Activated T-cell treated with anti-CD3 and anti-CD28 coated beads, Interleukin-2, amount 50 U/mL, for 72 hours (primary cell): Measurements from ENCODE around the gene MYH14. TPM values are rescaled to one million over a fixed set of nuclear protein-coding genes. Genes with fewer than 3 reads are reported as not detected.

Experiments
- ATAC-seq, 2 donors: fragments of 150-1000 bp; cut with Tn5 transposase; replicated peaks in 1 of 2; 2 replicates each; pipeline ENCODE4 v1.10.0; 2021; ENCODE audit warnings: moderate library complexity in 2 of 2, mild to moderate bottlenecking in 1 of 2
- DNase-seq, 2 donors: peaks; one replicate each; pipeline ENCODE4 v3.0.0; 2021 to 2022; ENCODE audit warnings: mixed read lengths in 1 of 2
- H3K27ac Mint-ChIP-seq: one replicate; pipeline ENCODE4 v1.8.0; 2022; ENCODE audit warnings: mild to moderate bottlenecking, moderate library complexity, mixed read lengths
- H3K27me3 Mint-ChIP-seq: one replicate; pipeline ENCODE4 v1.8.0; 2022; ENCODE audit warnings: low read depth, mixed read lengths
- H3K36me3 Mint-ChIP-seq, 2 donors: one replicate each; pipeline ENCODE4 v1.8.0; 2022; ENCODE audit warnings: mixed read lengths in 2 of 2, mild to moderate bottlenecking in 1 of 2; ENCODE audit not compliant: insufficient read depth in 2 of 2
- H3K4me1 Mint-ChIP-seq: one replicate; pipeline ENCODE4 v1.8.0; 2022; ENCODE audit warnings: low read depth, mixed read lengths
- H3K4me3 Mint-ChIP-seq, 2 donors: one replicate each; pipeline ENCODE4 v1.8.0; 2022; ENCODE audit warnings: mild to moderate bottlenecking in 2 of 2, mixed read lengths in 2 of 2, moderate library complexity in 2 of 2
- H3K9me3 Mint-ChIP-seq, 2 donors: one replicate each; pipeline ENCODE4 v1.8.0; 2022; ENCODE audit warnings: mixed read lengths in 2 of 2
- total RNA-seq, 2 donors: library from RNA; stranded (reverse); gene quantifications; one replicate each; pipeline ENCODE4 v1.2.3, GENCODE V29; 2022

Gene MYH14
- total RNA-seq, 2 donors from 2014 or later: not detected

- Mint-ChIP-seq H3K36me3 (peaks cover 2% of the 10 kb centered on the region in 2 donors), H3K4me3 (no peak overlapping the region), H3K9me3 (no peaks in the 10 kb centered on the region), H3K4me1 (peaks cover 20% of the 10 kb centered on the region), H3K27ac (no peak overlapping the region), H3K27me3 (peaks cover 54% of the 10 kb centered on the region)
- ATAC-seq: no peak
- no peak for DNase-seq
These were observed 115.0 kb downstream of the MYH14 start for GRCh38 chr19:50318438-50318837.

GRCh38 chr19:50319156-50319555 is 115.7 kb downstream of the MYH14 start:
- ATAC-seq (no peak), DNase-seq (no peak)
- peaks cover 15% of the 10 kb centered on the region for H3K4me1 Mint-ChIP-seq
- no peak overlapping the region for H3K4me3 Mint-ChIP-seq
- H3K27ac Mint-ChIP-seq: no peak overlapping the region
- peaks cover 2% of the 10 kb centered on the region in 2 donors for H3K36me3 Mint-ChIP-seq
- H3K9me3 Mint-ChIP-seq: no peaks in the 10 kb centered on the region
- H3K27me3 Mint-ChIP-seq: peaks cover 48% of the 10 kb centered on the region

- DNase-seq (no peak), ATAC-seq (no peak)
- Mint-ChIP-seq H3K36me3 (peaks cover under 1% of the 10 kb centered on the region in 2 donors), H3K27me3 (peaks cover 48% of the 10 kb centered on the region), H3K4me3 (no peak overlapping the region), H3K27ac (no peak overlapping the region), H3K9me3 (no peaks in the 10 kb centered on the region), H3K4me1 (peaks cover 19% of the 10 kb centered on the region)
These were observed 116.6 kb downstream of the MYH14 start for GRCh38 chr19:50320051-50320450.

- Mint-ChIP-seq H3K4me1 (peaks cover 19% of the 10 kb centered on the region), H3K27me3 (peaks cover 44% of the 10 kb centered on the region), H3K4me3 (no peak overlapping the region), H3K36me3 (no peaks in the 10 kb centered on the region), H3K9me3 (no peaks in the 10 kb centered on the region), H3K27ac (no peak overlapping the region)
- DNase-seq: no peak
- ATAC-seq: no peak
These were observed 117.2 kb downstream of the MYH14 start for GRCh38 chr19:50320596-50320995.

- DNase-seq: no peak
- peaks cover 39% of the 10 kb centered on the region for H3K27me3 Mint-ChIP-seq
- H3K4me1 Mint-ChIP-seq: peaks cover 20% of the 10 kb centered on the region
- H3K9me3 Mint-ChIP-seq: no peaks in the 10 kb centered on the region
- H3K36me3 Mint-ChIP-seq: no peaks in the 10 kb centered on the region
- ATAC-seq: no peak
- no peak overlapping the region for H3K27ac Mint-ChIP-seq
- no peak overlapping the region for H3K4me3 Mint-ChIP-seq
These were observed 118.4 kb downstream of the MYH14 start for GRCh38 chr19:50321831-50322230.

GRCh38 chr19:50322234-50322633 is 118.8 kb downstream of the MYH14 start:
- H3K4me3 Mint-ChIP-seq: no peak overlapping the region
- peaks cover 0 to 4% of the 10 kb centered on the region in 2 donors for H3K36me3 Mint-ChIP-seq
- no peak overlapping the region for H3K27ac Mint-ChIP-seq
- no peak for ATAC-seq
- peaks cover 24% of the 10 kb centered on the region for H3K4me1 Mint-ChIP-seq
- peaks cover 43% of the 10 kb centered on the region for H3K27me3 Mint-ChIP-seq
- no peak for DNase-seq
- no peaks in the 10 kb centered on the region for H3K9me3 Mint-ChIP-seq

GRCh38 chr19:50322931-50323781 is 119.7 kb downstream of the MYH14 start:
- DNase-seq: no peak
- Mint-ChIP-seq H3K9me3 (no peaks in the 10 kb centered on the region), H3K4me3 (no peak overlapping the region), H3K27ac (no peak overlapping the region), H3K27me3 (peaks cover 43% of the 10 kb centered on the region), H3K36me3 (peaks cover 0 to 7% of the 10 kb centered on the region in 2 donors), H3K4me1 (peaks cover 31% of the 10 kb centered on the region)
- ATAC-seq: no peak

GRCh38 chr19:50323782-50324133 is 120.3 kb downstream of the MYH14 start:
- ATAC-seq: no peak
- no peak overlapping the region for H3K27ac Mint-ChIP-seq
- peaks cover 41% of the 10 kb centered on the region for H3K27me3 Mint-ChIP-seq
- DNase-seq: no peak
- H3K36me3 Mint-ChIP-seq: peaks cover 0 to 7% of the 10 kb centered on the region in 2 donors
- H3K9me3 Mint-ChIP-seq: no peaks in the 10 kb centered on the region
- H3K4me3 Mint-ChIP-seq: no peak overlapping the region
- H3K4me1 Mint-ChIP-seq: peaks cover 31% of the 10 kb centered on the region

GRCh38 chr19:50324331-50324730 is 120.9 kb downstream of the MYH14 start:
- no peak for DNase-seq
- Mint-ChIP-seq H3K4me1 (peaks cover 33% of the 10 kb centered on the region), H3K27ac (no peak overlapping the region), H3K27me3 (peaks cover 40% of the 10 kb centered on the region), H3K9me3 (no peaks in the 10 kb centered on the region), H3K36me3 (peaks cover under 1 to 9% of the 10 kb centered on the region in 2 donors), H3K4me3 (peak overlapping the region in 1 of 2 donors; percentile 62)
- no peak for ATAC-seq

GRCh38 chr19:50325310-50326100 is 122.1 kb downstream of the MYH14 start:
- H3K36me3 Mint-ChIP-seq: peaks cover 10 to 15% of the 10 kb centered on the region in 2 donors
- peak; percentile 80 to 90 for DNase-seq
- peak overlapping the region; percentile 80 to 85 for H3K4me3 Mint-ChIP-seq
- H3K9me3 Mint-ChIP-seq: peaks cover 0 to 4% of the 10 kb centered on the region in 2 donors
- peaks cover 49% of the 10 kb centered on the region for H3K27me3 Mint-ChIP-seq
- no peak overlapping the region for H3K27ac Mint-ChIP-seq
- H3K4me1 Mint-ChIP-seq: peaks cover 45% of the 10 kb centered on the region
- peak; percentile 20 to 23 for ATAC-seq

- H3K4me3 Mint-ChIP-seq: peak overlapping the region; percentile 80 to 85
- H3K9me3 Mint-ChIP-seq: peaks cover 0 to 5% of the 10 kb centered on the region in 2 donors
- ATAC-seq (no peak), DNase-seq (no peak)
- no peak overlapping the region for H3K27ac Mint-ChIP-seq
- peaks cover 50% of the 10 kb centered on the region for H3K4me1 Mint-ChIP-seq
- H3K27me3 Mint-ChIP-seq: peaks cover 50% of the 10 kb centered on the region
- H3K36me3 Mint-ChIP-seq: peaks cover 10 to 15% of the 10 kb centered on the region in 2 donors
These were observed 122.8 kb downstream of the MYH14 start for GRCh38 chr19:50326101-50326664.

- Mint-ChIP-seq H3K27me3 (peaks cover 57% of the 10 kb centered on the region), H3K4me1 (peaks cover 58% of the 10 kb centered on the region), H3K27ac (no peak overlapping the region), H3K9me3 (peaks cover 0 to 5% of the 10 kb centered on the region in 2 donors), H3K36me3 (peaks cover 10 to 18% of the 10 kb centered on the region in 2 donors), H3K4me3 (peak overlapping the region; percentile 61 to 85)
- ATAC-seq (no peak), DNase-seq (no peak)
These were observed 123.6 kb downstream of the MYH14 start for GRCh38 chr19:50327013-50327412.
